Suprapubic skin (tissue), 4 donors: ENCODE measurements around the gene GTF2H4. TPM values are rescaled to one million over a fixed set of nuclear protein-coding genes. Genes with fewer than 3 reads are reported as not detected.

Experiments used
- DNase-seq, 2 donors: peaks; one replicate each; pipeline ENCODE4 v3.0.0-alpha.2; 2019; ENCODE audit warnings: low spot score in 2 of 2
- H3K27ac ChIP-seq: fragments of 200-600 bp; sonication (generic); one replicate; pipeline ENCODE4 v1.5.1; 2019
- H3K27me3 ChIP-seq: fragments of 200-600 bp; sonication (generic); one replicate; pipeline ENCODE4 v1.5.1; 2019
- H3K36me3 ChIP-seq: fragments of 200-600 bp; sonication (generic); one replicate; pipeline ENCODE4 v1.5.1; 2019
- H3K4me1 ChIP-seq: fragments of 200-600 bp; sonication (generic); one replicate; pipeline ENCODE4 v1.5.1; 2019
- H3K4me3 ChIP-seq: fragments of 200-600 bp; sonication (generic); one replicate; pipeline ENCODE4 v1.5.1; 2019; ENCODE audit warnings: mild to moderate bottlenecking
- H3K9me3 ChIP-seq: fragments of 200-600 bp; sonication (generic); one replicate; pipeline ENCODE4 v1.5.1; 2019
- CTCF ChIP-seq, 2 donors: fragments of 200-600 bp in 1 of 2; fragments of 450-650 bp in 1 of 2; sonication (generic) in 1 of 2; IDR thresholded peaks; one replicate each; pipeline ENCODE4 v1.5.1; 2016 to 2019; ENCODE audit warnings: antibody characterized with exemption in 2 of 2, mild to moderate bottlenecking in 1 of 2, moderate library complexity in 1 of 2
- EP300 ChIP-seq: sonication (generic); formaldehyde crosslinking; IDR thresholded peaks from one replicate; pipeline ENCODE4 v1.6.1; 2017; ENCODE audit warnings: antibody characterized with exemption
- POLR2A ChIP-seq, 2 donors: fragments of 450-650 bp; IDR thresholded peaks; one replicate each; pipeline ENCODE4 v1.6.1; 2017; ENCODE audit warnings: antibody characterized with exemption in 2 of 2, mild to moderate bottlenecking in 2 of 2, moderate library complexity in 2 of 2
- POLR2AphosphoS5 ChIP-seq, 3 donors: sonication (generic); formaldehyde crosslinking; IDR thresholded peaks; one replicate each; pipeline ENCODE4 v1.6.1; 2017; ENCODE audit warnings: antibody characterized with exemption in 3 of 3
- WGBS: methylation state at CpG from one replicate; pipeline ENCODE4 v1.1.5; 2018; 5-methylcytosine and 5-hydroxymethylcytosine counted together
- total RNA-seq, 4 donors: library from RNA; depleted of rRNA; stranded (reverse); fragments of >200 nt; gene quantifications; one replicate each; pipeline ENCODE4 v1.1.0, GENCODE V29; 2016

GTF2H4 gene
- total RNA-seq, 4 donors from 2014 or later: 10.5 to 33.5 (median 11.3) TPM

DNA sequence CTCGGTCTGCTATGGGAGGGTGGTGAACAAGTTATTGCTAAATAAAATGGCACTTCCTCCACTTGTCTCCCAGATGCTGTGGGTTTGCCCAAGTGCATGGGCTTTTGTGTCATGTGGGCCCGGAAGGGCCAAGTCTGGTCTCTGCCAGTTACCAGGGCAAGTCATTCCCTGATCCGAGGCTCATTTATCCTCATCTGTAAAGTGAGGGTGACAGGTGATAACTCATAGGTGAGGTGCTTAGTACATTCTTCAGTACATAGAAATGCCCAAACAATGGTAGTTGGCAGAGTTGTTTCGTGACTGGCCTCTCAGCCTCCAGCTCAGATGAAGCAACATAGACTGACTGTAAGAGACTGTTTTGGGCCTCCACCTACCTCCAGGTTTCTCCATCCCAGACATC lies 30.7 kb downstream of the GTF2H4 start:
- TF ChIP-seq CTCF (IDR thresholded peaks at IDR 0.05) (no peak), POLR2A (IDR thresholded peaks at IDR 0.05) (no peak), POLR2AphosphoS5 (IDR thresholded peaks at IDR 0.05) (no peak), EP300 (no peak)
- H3K36me3 ChIP-seq: no peaks in the 10 kb centered on the region
- H3K9me3 ChIP-seq: no peaks in the 10 kb centered on the region
- H3K4me1 ChIP-seq: peaks cover 7% of the 10 kb centered on the region
- no peak overlapping the region for H3K4me3 ChIP-seq
- 50% methylated on average over 4 of the region's 4 CpGs for WGBS
- no peaks in the 10 kb centered on the region for H3K27me3 ChIP-seq
- no peak for DNase-seq
- H3K27ac ChIP-seq: no peak overlapping the region

GRCh38 chr6:30939473-30939872 lies 31.5 kb downstream of the GTF2H4 start:
- H3K27ac ChIP-seq: no peak overlapping the region
- H3K4me1 ChIP-seq: peaks cover 7% of the 10 kb centered on the region
- no peaks in the 10 kb centered on the region for H3K9me3 ChIP-seq
- H3K4me3 ChIP-seq: no peak overlapping the region
- no peak for DNase-seq
- 21% methylated on average over 3 of the region's 3 CpGs for WGBS
- no peaks in the 10 kb centered on the region for H3K27me3 ChIP-seq
- H3K36me3 ChIP-seq: no peaks in the 10 kb centered on the region
- TF ChIP-seq CTCF (IDR thresholded peaks at IDR 0.05) (no peak), POLR2A (IDR thresholded peaks at IDR 0.05) (no peak), EP300 (no peak)

DNA sequence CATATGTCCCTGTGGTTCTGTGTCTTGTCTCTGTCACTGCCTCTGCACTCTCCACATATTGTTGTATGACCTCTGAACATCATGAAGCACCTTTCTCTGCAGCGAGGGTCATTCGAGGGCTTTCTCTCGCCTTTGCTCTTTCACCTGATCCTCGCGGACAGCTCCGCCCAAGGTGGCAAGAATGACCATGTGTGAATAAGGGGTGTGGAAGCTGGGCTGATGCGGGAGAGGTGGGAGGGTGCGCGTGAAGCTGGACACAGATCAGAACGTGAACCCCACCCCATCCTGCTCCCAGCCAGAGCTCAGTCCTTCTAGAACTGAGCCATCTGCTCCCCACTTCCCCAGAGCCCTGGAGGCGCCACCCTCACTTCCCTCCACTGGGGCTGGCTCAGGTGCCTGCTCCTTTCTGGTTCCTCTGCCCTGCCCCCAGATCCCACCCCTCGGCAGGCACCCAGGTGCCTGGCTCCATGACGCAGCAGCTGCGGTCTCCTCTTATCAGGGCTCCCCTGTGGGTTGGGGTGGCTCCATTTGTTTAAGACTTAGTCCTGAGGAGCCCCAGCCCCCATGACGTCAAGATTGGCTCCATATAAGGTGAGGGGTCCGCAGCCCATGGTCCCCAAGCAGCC lies 32.5 kb downstream of the GTF2H4 start, which contains the start of gene MUCL3:
TSS of gene MUCL3 (plus strand) at position 613 of the 626 bp plus-strand sequence. CDS start 27 bp downstream, outside the sequence.
- TF ChIP-seq EP300: no peak
- TF ChIP-seq CTCF (IDR thresholded peaks at IDR 0.05): no peak
- TF ChIP-seq POLR2AphosphoS5 (IDR thresholded peaks at IDR 0.05): no peak
- no peak for TF ChIP-seq POLR2A (IDR thresholded peaks at IDR 0.05)
- no peaks in the 10 kb centered on the region for H3K9me3 ChIP-seq
- no peak within 1 kb of the TSS for H3K4me3 ChIP-seq
- no peak within 1 kb of the TSS for H3K27ac ChIP-seq
- DNase-seq: no peak
- 77% methylated on average over 11 of the region's 16 CpGs for WGBS
- no peaks in the 10 kb centered on the region for H3K27me3 ChIP-seq
- H3K4me1 ChIP-seq: peaks cover 7% of the 10 kb centered on the region
- H3K36me3 ChIP-seq: no peaks in the 10 kb centered on the region

DNA sequence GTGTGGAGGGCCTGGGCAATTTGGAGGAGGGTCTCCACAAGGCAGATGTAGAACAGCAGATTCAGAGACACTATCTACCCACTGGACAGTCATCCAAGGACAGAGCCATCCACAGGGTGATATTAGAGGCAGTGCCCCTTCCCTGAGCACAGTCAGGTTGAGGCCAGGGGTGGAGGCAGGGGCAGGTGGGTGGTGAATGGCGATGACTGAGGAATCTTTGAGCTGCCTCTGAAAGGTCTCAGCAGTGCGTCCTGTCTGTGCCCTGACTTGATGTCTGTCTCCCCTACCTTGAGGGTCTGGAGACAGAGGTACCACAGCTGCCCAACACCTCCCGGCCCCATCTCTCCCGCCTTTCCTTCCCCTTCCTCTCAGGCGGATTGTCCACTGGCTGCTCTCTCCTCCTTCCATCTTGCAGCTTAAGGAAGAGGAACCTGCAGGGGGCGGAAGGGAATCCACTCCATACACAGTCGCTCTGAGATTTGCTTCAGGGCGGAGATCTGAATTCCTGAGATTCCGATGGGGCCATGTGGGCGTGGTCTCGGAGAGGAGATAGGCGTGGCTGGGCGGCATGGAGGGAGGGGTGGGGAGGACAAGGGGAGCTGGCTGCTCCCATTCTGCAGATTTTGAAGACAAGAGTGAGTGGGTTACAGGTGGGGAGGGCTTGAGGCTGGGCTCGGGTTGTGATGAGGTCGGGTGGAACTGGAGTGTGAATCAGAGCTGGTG lies 34.5 kb downstream of the GTF2H4 start:
- Histone ChIP-seq H3K4me1 (peaks cover 7% of the 10 kb centered on the region), H3K27me3 (no peaks in the 10 kb centered on the region)

More for the DNA sequence above, 34.5 kb downstream of the GTF2H4 start:
- peak in 1 of 2 donors; percentile 78 for DNase-seq
- H3K9me3 ChIP-seq: no peaks in the 10 kb centered on the region
- no peak overlapping the region for H3K27ac ChIP-seq
- H3K36me3 ChIP-seq: no peaks in the 10 kb centered on the region
- WGBS: 17% methylated on average over 15 of the region's 15 CpGs
- no peak overlapping the region for H3K4me3 ChIP-seq
- TF ChIP-seq POLR2AphosphoS5 (IDR thresholded peaks at IDR 0.05) (no peak), CTCF (IDR thresholded peaks at IDR 0.05) (peak; percentile 13 to 39)
